ENCODE results near the gene NAV2.

Gene NAV2

GRCh38 chr11:19800714-19801519, 88.3 kb downstream of the NAV2 start:
- no peak for FAIRE-seq
- DNase-seq (ENCODE audit: insufficient read length, low spot score), result no peak

GRCh38 chr11:19802773-19803293, 90.2 kb downstream of the NAV2 start:
- no peak for FAIRE-seq

GRCh38 chr11:19803506-19803998, 90.9 kb downstream of the NAV2 start:
- FAIRE-seq, result no peak

More at GRCh38 chr11:19802773-19803293, 90.2 kb downstream of the NAV2 start:
- no peak for DNase-seq (ENCODE audit: insufficient read length, low spot score)

GRCh38 chr11:19805376-19805775, 92.7 kb downstream of the NAV2 start:
- FAIRE-seq (no peak), DNase-seq (ENCODE audit: insufficient read length, low spot score) (no peak)

More at GRCh38 chr11:19803506-19803998, 90.9 kb downstream of the NAV2 start:
- no peak for DNase-seq (ENCODE audit: insufficient read length, low spot score)

GRCh38 chr11:19805827-19806226, 93.2 kb downstream of the NAV2 start:
- FAIRE-seq (no peak), DNase-seq (ENCODE audit: insufficient read length, low spot score) (no peak)

GRCh38 chr11:19806251-19806650, 93.6 kb downstream of the NAV2 start:
- FAIRE-seq (no peak), DNase-seq (ENCODE audit: insufficient read length, low spot score) (no peak)

- FAIRE-seq (no peak), DNase-seq (ENCODE audit: insufficient read length, low spot score) (no peak)
Measured at GRCh38 chr11:19808076-19808911, 95.7 kb downstream of the NAV2 start.

GRCh38 chr11:19810852-19811251, 98.2 kb downstream of the NAV2 start:
- no peak for DNase-seq (ENCODE audit: insufficient read length, low spot score)
- FAIRE-seq, result no peak

- DNase-seq (ENCODE audit: insufficient read length, low spot score) (no peak), FAIRE-seq (no peak)
Measured at GRCh38 chr11:19811380-19811779, 98.7 kb downstream of the NAV2 start.

- no peak for DNase-seq (ENCODE audit: insufficient read length, low spot score)
- FAIRE-seq, result no peak
Measured at GRCh38 chr11:19812096-19812495, 99.5 kb downstream of the NAV2 start.

GRCh38 chr11:19812710-19813109, 100.1 kb downstream of the NAV2 start:
- FAIRE-seq (no peak), DNase-seq (ENCODE audit: insufficient read length, low spot score) (no peak)

GRCh38 chr11:19813158-19813879, 100.7 kb downstream of the NAV2 start:
- FAIRE-seq (no peak), DNase-seq (ENCODE audit: insufficient read length, low spot score) (no peak)

- no peak for FAIRE-seq
Measured at GRCh38 chr11:19814421-19814820, 101.8 kb downstream of the NAV2 start.

GRCh38 chr11:19816040-19816439, 103.4 kb downstream of the NAV2 start:
- FAIRE-seq (no peak), DNase-seq (ENCODE audit: insufficient read length, low spot score) (no peak)

More at GRCh38 chr11:19814421-19814820, 101.8 kb downstream of the NAV2 start:
- no peak for DNase-seq (ENCODE audit: insufficient read length, low spot score)

GRCh38 chr11:19816817-19817216, 104.2 kb downstream of the NAV2 start:
- FAIRE-seq (no peak), DNase-seq (ENCODE audit: insufficient read length, low spot score) (no peak)

GRCh38 chr11:19817265-19817851, 104.7 kb downstream of the NAV2 start:
- FAIRE-seq (no peak), DNase-seq (ENCODE audit: insufficient read length, low spot score) (no peak)

GRCh38 chr11:19817870-19818269, 105.2 kb downstream of the NAV2 start:
- no peak for FAIRE-seq
- no peak for DNase-seq (ENCODE audit: insufficient read length, low spot score)

- DNase-seq (ENCODE audit: insufficient read length, low spot score), result no peak
Measured at GRCh38 chr11:19818619-19819018, 106.0 kb downstream of the NAV2 start.

GRCh38 chr11:19819148-19819547, 106.5 kb downstream of the NAV2 start:
- FAIRE-seq, result no peak

More at GRCh38 chr11:19818619-19819018, 106.0 kb downstream of the NAV2 start:
- no peak for FAIRE-seq

GRCh38 chr11:19820100-19820499, 107.5 kb downstream of the NAV2 start:
- no peak for DNase-seq (ENCODE audit: insufficient read length, low spot score)
- no peak for FAIRE-seq

More at GRCh38 chr11:19819148-19819547, 106.5 kb downstream of the NAV2 start:
- no peak for DNase-seq (ENCODE audit: insufficient read length, low spot score)

All from GM19239 (cell line).